ENCODE data around the gene PEX14. TPM values are rescaled to one million over a fixed set of nuclear protein-coding genes. Genes with fewer than 3 reads are reported as not detected.

PEX14 gene
- total RNA-seq, 1 donor from 2014 or later, result 17.8 TPM

DNA sequence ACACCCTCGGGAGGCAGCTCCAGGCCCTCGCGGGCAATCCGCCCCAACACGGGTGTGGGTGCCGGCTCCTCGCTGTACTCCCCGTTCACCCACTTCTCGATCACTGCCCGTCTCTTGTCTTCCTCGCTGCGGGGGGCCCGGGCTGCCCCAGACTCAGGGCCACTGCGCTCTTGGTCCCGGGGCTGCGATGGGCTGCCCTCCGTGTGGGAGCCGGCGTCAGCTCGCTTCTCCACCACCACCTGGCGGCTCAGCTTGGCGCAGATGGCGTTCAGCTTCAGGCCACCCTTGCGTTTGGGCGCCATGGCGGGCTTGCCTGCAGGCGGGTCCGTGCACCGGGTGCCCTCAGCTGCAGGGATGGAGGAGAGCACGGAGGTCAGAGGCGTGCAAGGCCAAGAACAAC is 190.5 kb downstream of the PEX14 start:
- no peak for ATAC-seq (ENCODE audit: low read depth)
- ChIA-PET POLR2A (no interaction called here), CTCF (no interaction called here)
- TF ChIP-seq, protein P1, sequence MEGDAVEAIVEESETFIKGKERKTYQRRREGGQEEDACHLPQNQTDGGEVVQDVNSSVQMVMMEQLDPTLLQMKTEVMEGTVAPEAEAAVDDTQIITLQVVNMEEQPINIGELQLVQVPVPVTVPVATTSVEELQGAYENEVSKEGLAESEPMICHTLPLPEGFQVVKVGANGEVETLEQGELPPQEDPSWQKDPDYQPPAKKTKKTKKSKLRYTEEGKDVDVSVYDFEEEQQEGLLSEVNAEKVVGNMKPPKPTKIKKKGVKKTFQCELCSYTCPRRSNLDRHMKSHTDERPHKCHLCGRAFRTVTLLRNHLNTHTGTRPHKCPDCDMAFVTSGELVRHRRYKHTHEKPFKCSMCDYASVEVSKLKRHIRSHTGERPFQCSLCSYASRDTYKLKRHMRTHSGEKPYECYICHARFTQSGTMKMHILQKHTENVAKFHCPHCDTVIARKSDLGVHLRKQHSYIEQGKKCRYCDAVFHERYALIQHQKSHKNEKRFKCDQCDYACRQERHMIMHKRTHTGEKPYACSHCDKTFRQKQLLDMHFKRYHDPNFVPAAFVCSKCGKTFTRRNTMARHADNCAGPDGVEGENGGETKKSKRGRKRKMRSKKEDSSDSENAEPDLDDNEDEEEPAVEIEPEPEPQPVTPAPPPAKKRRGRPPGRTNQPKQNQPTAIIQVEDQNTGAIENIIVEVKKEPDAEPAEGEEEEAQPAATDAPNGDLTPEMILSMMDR (IDR thresholded peaks at IDR 0.05), result no peak
- no peak overlapping the region for H3K27ac Mint-ChIP-seq
- H3K27me3 Mint-ChIP-seq, result no peaks in the 10 kb centered on the region
- H3K4me1 Mint-ChIP-seq, result peaks cover under 1% of the 10 kb centered on the region
- DNase-seq, result no peak
- H3K9me3 Mint-ChIP-seq, result no peaks in the 10 kb centered on the region
- H3K4me3 Mint-ChIP-seq, result no peak overlapping the region
- H3K36me3 Mint-ChIP-seq (ENCODE audit: low read depth), result peaks cover 15% of the 10 kb centered on the region
- intact Hi-C loops (cut with micrococcal nuclease), result no loop called here

DNA sequence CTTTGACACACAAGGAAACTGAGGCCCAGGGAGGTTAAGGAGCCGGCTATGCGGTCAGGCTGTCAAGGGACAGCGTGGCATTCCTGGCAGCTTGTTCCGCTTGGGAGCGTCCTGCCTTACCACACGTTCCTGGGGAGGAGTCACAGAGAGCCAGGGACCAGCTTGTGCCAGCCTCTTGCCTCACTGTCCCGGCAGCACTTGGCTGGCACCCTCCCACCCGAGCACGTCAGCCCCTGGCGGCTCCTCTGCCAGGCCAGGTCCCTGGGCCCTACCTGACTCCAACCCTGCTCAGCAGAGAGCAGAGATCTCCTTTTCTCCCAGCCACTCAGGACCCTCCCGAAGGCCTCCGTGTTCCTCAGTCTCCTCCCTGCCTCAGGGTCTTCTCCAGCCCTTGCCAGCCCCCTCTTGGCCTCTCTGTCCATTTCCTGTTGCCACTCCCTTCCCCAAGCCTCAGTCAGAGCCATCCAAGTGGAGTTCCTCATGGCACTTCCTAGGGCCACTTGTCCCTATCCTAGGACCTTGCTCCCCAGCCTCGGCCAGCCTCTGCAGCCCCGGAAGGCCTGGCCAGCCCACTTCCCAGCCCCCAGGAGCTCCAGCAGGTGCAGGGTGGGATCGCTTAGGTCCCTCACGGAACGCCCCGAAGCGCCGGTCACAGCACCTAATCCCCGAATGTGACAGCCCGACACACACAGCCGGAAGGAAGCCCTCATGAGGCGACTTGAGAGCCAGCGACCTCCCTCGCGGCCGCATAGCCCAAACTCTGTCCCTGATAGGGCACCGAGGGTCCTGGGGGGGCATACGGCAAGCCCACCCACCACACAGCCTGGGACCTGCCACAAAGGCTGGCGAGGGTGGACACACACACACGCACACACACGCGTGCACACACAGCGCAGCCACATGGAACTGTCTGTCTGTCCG is 191.4 kb downstream of the PEX14 start:
- ATAC-seq (ENCODE audit: low read depth), result no peak

DNA sequence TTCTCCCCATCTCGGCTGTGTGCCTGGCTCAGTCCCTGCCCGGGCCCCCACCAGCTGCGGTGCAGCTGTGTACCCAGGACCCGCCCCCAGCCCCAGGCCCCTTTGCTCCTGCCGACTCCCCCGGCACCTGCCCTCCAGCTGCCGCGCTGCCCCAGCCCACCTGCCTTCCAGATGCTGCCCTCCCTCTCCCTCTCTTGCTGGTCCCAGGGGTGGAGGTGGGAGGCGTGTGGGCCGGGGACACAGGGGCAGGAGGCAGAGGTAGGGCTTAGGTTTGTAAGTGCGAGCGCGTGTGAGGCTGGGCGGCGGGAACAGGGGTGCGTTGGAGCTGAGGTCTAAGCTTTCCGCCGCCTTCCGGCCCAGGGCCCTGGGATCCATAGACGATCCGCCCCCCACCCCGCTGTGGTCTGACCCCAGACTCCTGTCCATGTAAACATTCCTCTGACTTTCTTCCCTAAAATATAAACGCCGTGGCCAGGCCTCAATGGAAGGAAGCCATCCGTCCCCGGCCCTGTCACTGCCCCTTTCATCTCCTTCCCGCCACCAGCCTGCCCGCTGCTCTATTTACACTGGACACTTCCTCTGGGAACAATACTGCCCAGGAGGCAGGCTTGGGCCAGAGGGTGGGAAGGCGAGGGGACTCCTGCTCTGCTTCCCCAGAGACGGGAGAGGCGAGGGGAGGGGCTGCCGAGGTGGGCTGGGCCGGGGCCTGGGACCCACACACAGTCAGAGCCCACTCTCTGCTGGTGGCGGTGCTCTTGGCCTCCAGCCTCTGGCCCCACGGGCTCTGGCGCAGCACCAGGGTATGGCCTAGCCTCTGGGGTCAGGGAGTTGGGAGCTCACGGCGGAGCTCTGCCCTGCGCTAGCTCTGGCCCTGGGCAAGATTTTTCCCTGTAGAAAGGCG is 193.4 kb downstream of the PEX14 start:
- TF ChIP-seq, protein P1 (IDR thresholded peaks at IDR 0.05), result no peak
- ATAC-seq (ENCODE audit: low read depth) (no peak), DNase-seq (no peak)
- H3K4me3 Mint-ChIP-seq, result no peak overlapping the region
- H3K36me3 Mint-ChIP-seq (ENCODE audit: low read depth), result peaks cover 13% of the 10 kb centered on the region
- intact Hi-C loops (cut with micrococcal nuclease), result no loop called here
- H3K4me1 Mint-ChIP-seq, result peaks cover 10% of the 10 kb centered on the region
- CTCF ChIA-PET, result no interaction called here
- no peaks in the 10 kb centered on the region for H3K9me3 Mint-ChIP-seq
- POLR2A ChIA-PET, result no interaction called here
- H3K27ac Mint-ChIP-seq, result no peak overlapping the region
- H3K27me3 Mint-ChIP-seq, result no peaks in the 10 kb centered on the region

More for the DNA sequence above, 191.4 kb downstream of the PEX14 start:
- CTCF ChIA-PET, result no interaction called here
- Mint-ChIP-seq H3K4me1 (peaks cover 8% of the 10 kb centered on the region), H3K4me3 (no peak overlapping the region), H3K9me3 (no peaks in the 10 kb centered on the region), H3K27me3 (no peaks in the 10 kb centered on the region), H3K36me3 (ENCODE audit: low read depth) (peaks cover 13% of the 10 kb centered on the region), H3K27ac (no peak overlapping the region)
- DNase-seq, result no peak
- TF ChIP-seq, protein P1 (IDR thresholded peaks at IDR 0.05), result no peak
- intact Hi-C loops (cut with micrococcal nuclease), result no loop called here
- POLR2A ChIA-PET, result interaction anchor here (0.5 kb wide), 1 partner anchor 1112 kb away, joined by 3 read pairs; no protein-coding TSS in a partner anchor

DNA sequence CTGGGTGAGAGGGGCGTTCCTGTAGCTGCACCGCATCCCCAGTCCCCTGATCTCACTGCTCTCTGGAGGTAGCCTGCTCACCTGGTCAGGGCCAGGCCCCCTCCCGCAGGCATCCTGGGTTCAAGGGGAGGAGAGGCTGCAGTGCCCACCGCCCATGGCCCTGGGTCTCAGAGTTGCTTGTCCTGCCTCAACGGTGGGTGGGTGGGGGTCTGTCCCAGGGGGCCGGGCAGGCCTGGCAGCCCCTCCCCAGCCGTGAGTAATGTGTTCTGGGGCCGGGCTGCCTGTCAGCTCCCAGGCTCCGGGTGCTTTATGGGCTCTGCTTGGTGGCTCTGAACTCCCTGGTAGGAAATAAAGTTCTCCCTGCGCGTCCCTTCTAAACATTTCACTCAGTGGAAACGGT is 194.8 kb downstream of the PEX14 start:
- no peaks in the 10 kb centered on the region for H3K9me3 Mint-ChIP-seq
- peaks cover 10% of the 10 kb centered on the region for H3K4me1 Mint-ChIP-seq
- no peak for ATAC-seq (ENCODE audit: low read depth)
- peaks cover 10% of the 10 kb centered on the region for H3K36me3 Mint-ChIP-seq (ENCODE audit: low read depth)
- POLR2A ChIA-PET, result no interaction called here
- H3K27ac Mint-ChIP-seq, result no peak overlapping the region
- CTCF ChIA-PET, result no interaction called here
- H3K4me3 Mint-ChIP-seq, result no peak overlapping the region
- intact Hi-C loops (cut with micrococcal nuclease), result no loop called here
- TF ChIP-seq, protein P1 (IDR thresholded peaks at IDR 0.05), result no peak
- no peak for DNase-seq
- H3K27me3 Mint-ChIP-seq, result no peaks in the 10 kb centered on the region

DNA sequence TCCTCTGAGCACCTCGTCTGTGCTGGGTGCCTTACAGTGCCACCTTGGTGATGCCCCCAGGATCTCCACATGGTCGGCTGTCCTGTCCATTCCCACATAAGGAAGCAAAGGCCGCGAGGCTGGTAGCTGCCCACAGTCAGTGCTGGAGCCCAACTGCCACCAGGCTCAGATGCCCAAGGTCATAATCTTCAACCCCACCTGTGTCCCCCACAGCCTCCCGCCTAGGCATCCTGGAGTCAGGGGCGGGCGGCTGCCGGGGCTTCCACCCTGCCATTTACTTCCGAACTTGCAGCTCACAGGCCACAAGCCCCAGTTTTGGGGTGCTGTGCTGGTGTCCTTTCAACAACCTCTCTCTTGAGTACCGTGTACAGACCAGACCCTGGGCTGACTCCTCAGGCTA is 195.4 kb downstream of the PEX14 start:
- intact Hi-C loops (cut with micrococcal nuclease), result no loop called here
- H3K27me3 Mint-ChIP-seq, result no peaks in the 10 kb centered on the region
- no peaks in the 10 kb centered on the region for H3K9me3 Mint-ChIP-seq
- ATAC-seq (ENCODE audit: low read depth), result no peak
- POLR2A ChIA-PET, result no interaction called here
- TF ChIP-seq, protein P1 (IDR thresholded peaks at IDR 0.05), result no peak
- H3K27ac Mint-ChIP-seq, result no peak overlapping the region
- H3K4me3 Mint-ChIP-seq, result no peak overlapping the region
- peaks cover 7% of the 10 kb centered on the region for H3K36me3 Mint-ChIP-seq (ENCODE audit: low read depth)
- DNase-seq, result no peak
- CTCF ChIA-PET, result no interaction called here
- peaks cover 10% of the 10 kb centered on the region for H3K4me1 Mint-ChIP-seq
